GM20000 (cell line): ENCODE data around the gene P2RY6.

Experiments
- DNase-seq: peaks from one replicate; pipeline ENCODE4 v3.0.0; 2012; ENCODE audit warnings: low spot score
- TF ChIP-seq, protein P1 (sequence below): IDR thresholded peaks from 2 replicates; pipeline ENCODE4 v1.5.1; 2012; ENCODE audit warnings: mild to moderate bottlenecking, control low read depth; ENCODE audit errors: extremely low read depth, missing control alignments

P2RY6 gene

GRCh38 chr11:73234471-73235181 is 37.5 kb upstream of the P2RY6 start:
- TF ChIP-seq, protein P1, sequence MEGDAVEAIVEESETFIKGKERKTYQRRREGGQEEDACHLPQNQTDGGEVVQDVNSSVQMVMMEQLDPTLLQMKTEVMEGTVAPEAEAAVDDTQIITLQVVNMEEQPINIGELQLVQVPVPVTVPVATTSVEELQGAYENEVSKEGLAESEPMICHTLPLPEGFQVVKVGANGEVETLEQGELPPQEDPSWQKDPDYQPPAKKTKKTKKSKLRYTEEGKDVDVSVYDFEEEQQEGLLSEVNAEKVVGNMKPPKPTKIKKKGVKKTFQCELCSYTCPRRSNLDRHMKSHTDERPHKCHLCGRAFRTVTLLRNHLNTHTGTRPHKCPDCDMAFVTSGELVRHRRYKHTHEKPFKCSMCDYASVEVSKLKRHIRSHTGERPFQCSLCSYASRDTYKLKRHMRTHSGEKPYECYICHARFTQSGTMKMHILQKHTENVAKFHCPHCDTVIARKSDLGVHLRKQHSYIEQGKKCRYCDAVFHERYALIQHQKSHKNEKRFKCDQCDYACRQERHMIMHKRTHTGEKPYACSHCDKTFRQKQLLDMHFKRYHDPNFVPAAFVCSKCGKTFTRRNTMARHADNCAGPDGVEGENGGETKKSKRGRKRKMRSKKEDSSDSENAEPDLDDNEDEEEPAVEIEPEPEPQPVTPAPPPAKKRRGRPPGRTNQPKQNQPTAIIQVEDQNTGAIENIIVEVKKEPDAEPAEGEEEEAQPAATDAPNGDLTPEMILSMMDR = no peak

GRCh38 chr11:73235236-73235786 is 36.8 kb upstream of the P2RY6 start:
- no peak for DNase-seq
- TF ChIP-seq, protein P1 = no peak

More at GRCh38 chr11:73234471-73235181, 37.5 kb upstream of the P2RY6 start:
- no peak for DNase-seq

- no peak for DNase-seq
- TF ChIP-seq, protein P1 = no peak
Observed at GRCh38 chr11:73236205-73236765, 35.9 kb upstream of the P2RY6 start.

- TF ChIP-seq, protein P1 = peak; percentile 73
- DNase-seq = peak; percentile 82
Observed at GRCh38 chr11:73236854-73237253, 35.3 kb upstream of the P2RY6 start.

GRCh38 chr11:73237471-73238290 is 34.5 kb upstream of the P2RY6 start:
- no peak for DNase-seq
- TF ChIP-seq, protein P1 = no peak

- no peak for DNase-seq
- TF ChIP-seq, protein P1 = no peak
Observed at GRCh38 chr11:73239111-73239521, 33.0 kb upstream of the P2RY6 start.
